NOMO-1 treated with DMSO at 0.1 percent for 48 hours (cell line): Measurements from ENCODE around the gene ASIC5.
"Not testable (repeated sequence)": the region's sequence is repeated elsewhere in the genome, so short reads cannot be mapped to it uniquely, and the experiment has no call there.

Source experiments
- DNase-seq: peaks from one replicate; lab custom pipeline; 2025; ENCODE audit not compliant: unreplicated experiment; lab: John Stamatoyannopoulos, UW

The ASIC5 gene, protein sequence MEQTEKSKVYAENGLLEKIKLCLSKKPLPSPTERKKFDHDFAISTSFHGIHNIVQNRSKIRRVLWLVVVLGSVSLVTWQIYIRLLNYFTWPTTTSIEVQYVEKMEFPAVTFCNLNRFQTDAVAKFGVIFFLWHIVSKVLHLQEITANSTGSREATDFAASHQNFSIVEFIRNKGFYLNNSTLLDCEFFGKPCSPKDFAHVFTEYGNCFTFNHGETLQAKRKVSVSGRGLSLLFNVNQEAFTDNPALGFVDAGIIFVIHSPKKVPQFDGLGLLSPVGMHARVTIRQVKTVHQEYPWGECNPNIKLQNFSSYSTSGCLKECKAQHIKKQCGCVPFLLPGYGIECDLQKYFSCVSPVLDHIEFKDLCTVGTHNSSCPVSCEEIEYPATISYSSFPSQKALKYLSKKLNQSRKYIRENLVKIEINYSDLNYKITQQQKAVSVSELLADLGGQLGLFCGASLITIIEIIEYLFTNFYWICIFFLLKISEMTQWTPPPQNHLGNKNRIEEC

GRCh38 chr4:155866177-155866576 lies at the start of gene ASIC5:
Gene ASIC5, minus strand, starts transcription at chr4:155866277. Its CDS starts 51 bp downstream, at chr4:155866226.
- DNase-seq = no peak

GRCh38 chr4:155914782-155915181 lies 48.7 kb upstream of the ASIC5 start:
- no peak for DNase-seq

DNA sequence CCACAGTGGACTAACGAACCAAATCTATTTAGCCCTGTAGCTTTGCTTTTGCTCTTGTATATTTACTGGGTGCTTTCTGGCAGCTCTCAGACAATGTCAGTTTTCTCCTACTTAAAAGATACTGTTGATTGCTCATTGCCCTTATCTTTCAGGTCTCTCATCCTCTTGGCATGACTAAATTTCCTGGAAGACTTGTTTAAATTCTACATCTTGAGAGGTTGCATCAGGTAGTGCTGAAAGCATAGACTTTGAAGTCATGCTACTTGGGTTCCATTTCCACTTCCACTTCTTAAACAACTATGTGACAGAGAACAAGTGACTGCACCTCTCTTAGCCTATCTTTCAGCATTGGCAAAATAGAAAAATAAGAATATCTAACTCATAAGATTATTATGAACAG lies 45.8 kb upstream of the ASIC5 start:
- DNase-seq = no peak

GRCh38 chr4:155909615-155910226 lies 43.6 kb upstream of the ASIC5 start:
- no peak for DNase-seq

DNA sequence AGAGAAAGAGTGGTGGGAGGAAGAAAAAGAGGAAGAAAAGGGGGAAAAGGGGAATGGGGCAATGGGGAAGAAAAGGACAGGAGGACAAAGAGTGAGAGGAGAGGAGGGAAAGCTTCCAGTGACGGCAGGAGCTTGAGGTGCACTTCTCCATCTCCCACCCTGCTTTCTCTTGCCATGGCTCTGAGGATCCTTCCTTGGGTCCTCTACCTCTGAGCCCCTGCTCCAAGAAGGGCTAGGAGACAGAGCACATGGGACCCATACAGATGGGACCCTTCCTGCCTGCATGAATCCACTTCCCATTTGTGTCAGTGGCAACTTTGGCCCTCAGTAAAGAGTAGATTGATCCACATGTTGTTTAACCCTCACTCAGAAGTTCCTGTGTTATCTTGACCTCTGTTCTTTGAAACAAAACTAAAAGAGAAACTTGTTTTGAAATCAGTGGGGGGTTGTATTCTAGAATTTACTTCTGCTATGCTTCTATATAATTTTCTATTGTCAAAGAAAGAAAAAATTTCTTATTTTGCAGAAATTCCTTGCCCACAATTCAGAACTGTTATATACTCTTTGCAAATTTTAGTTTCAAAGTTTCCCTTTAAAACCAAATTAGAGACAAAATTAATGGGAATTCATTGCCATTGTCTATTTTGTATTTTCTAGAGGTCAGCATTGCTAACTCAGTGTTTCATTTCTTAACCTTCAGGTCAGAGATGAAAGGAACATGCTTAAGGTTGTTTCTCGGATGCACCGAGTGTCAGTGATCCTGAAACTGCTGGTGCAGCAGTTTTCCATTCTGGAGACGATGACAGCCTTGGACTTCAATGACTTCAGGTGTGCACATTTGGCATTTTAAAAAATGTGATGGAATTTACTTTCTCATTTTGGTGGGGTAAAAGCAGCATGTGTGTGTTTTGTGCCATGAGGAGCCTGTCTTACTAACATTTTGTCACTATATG lies 42.4 kb upstream of the ASIC5 start:
- DNase-seq = peak; percentile 11

DNA sequence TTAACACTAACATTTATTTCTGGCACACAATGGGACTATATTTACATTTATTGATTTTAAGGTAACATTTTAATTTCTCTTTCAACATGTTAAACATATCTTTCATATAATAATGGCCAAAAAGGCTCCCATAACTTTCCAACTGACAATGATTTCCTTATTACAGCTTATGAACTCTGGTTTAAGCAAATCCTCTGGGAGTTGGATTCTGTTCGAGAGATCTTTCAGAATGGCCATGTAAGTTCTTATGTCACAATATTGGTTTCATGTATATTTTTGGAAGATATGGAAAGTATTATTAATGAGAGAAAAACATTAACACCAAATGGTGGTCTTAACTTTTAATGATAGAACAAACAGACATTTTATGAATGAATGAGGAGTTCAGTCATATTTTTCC lies 41.5 kb upstream of the ASIC5 start:
- DNase-seq = no peak

- DNase-seq = no peak
These were observed 40.6 kb upstream of the ASIC5 start for GRCh38 chr4:155906554-155907247.

DNA sequence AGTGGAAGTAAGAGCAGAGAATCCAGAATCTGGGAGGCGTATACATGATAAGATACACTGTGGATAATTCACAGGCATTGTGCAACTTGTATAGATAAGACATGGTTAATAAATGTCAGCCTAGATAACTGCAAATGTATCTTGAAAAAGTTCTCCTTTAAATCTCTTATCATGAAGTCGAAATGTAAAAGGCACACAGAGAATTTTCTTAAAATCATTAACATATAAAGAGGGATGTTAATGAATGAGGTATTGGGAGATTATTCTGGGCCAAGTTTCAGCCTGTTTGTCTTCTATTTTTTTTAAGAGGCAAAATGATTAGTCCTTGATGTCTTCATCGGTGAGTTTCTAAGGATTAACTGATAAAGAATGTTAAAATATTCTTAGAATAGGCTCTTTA lies 38.3 kb upstream of the ASIC5 start:
- no peak for DNase-seq

GRCh38 chr4:155903453-155903852 lies 37.4 kb upstream of the ASIC5 start, which contains the start of gene TDO2:
Gene TDO2, plus strand, starts transcription at chr4:155903696. Its CDS starts 63 bp downstream, at chr4:155903759.
- DNase-seq = no peak

- DNase-seq = no peak
These were observed 34.9 kb upstream of the ASIC5 start for GRCh38 chr4:155901013-155901412.

DNA sequence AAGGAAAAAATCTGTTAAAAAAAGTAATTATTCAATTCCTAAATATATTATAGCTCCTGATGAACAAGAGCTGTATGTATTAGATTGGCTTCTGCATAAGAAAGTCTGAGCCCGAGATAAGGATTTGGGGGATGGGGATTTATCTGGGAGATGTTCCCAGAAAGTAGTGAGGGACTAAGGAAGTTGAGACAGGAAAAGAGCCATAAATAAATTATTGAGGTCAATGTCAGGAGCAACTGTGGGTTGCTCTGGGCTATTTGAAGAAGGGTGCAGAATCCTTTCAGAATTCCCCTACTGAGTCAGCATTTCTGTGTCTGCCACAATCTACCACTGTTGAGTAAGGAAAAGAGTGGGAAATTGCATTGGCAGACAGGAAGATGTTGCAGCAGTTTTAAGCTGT lies 34.3 kb upstream of the ASIC5 start:
- DNase-seq = no peak

DNA sequence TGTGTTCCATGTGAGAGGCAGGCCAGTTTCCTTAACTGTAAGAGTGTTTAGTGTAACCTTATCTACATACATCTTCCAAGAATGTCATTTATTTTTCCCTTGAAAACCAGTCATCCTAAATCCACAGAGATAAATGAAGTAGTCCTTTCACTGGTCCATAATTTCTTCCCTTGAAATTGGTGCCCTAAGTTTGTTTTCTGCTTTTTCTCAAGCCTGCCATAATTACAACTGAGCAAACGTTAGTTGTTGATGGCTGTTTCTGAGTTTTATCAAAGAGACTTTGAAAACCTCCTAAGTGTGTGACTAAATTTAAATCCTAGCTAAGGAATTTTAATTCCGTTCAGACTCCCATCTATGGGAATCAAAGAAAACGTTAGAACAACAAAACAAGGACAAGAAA lies 33.8 kb upstream of the ASIC5 start:
- DNase-seq = no peak

GRCh38 chr4:155898371-155898770 lies 32.3 kb upstream of the ASIC5 start:
- DNase-seq = not testable (repeated sequence)

DNA sequence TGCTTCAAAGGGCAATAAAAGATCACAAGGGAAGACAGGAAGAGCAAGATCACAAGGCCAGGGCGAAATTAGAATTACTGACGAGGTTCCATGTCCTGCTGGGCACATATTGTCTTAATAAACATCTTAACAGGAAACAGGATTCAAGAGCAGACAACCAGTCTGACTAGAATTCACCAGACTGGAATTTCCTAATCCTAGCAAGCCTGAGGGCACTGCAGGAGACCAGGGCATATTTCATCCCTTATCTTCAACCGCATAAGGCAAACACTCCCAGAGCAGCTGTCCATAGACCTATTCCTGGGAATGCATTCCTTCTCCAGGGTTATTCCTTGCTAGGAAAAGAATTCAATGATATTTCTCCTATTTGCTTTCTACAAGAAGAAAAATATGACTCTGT lies 25.0 kb upstream of the ASIC5 start:
- no peak for DNase-seq

GRCh38 chr4:155889946-155890345 lies 23.9 kb upstream of the ASIC5 start:
- DNase-seq = no peak

DNA sequence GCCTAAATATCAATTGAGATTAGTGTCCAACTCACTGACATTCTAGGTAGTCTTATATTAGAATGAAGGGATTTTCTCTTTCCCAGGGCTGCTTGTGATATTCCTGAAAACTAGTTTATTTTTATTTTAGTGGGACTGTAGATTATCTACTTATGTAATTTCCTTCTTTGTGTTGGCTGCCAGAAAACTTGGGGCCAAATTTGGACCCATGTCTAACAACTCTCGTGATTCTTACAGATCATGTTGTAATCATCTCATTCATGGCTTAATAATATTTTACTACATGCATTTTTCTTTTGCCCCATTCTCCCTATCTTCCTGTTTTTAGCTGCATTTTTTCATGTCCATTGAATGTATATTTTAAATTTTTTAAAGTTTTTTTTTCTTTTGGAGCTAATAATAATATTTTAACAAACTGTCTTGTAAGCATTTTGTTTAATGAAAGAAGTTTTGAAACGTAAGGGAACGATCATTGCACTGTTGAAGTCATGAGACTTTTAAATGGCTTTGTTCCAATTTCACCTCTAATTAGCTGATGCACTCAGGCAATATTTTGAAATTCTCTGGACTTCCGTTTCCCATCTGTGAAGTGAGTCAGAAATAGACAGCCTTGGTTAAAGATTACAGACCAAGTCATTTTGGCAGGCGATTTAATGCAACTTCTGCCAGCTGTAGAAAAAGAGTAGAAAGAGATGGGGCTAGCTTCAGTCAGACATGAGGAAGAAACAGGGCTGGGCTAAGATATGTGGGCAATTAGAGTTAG lies 23.1 kb upstream of the ASIC5 start:
- DNase-seq = peak; percentile 98

DNA sequence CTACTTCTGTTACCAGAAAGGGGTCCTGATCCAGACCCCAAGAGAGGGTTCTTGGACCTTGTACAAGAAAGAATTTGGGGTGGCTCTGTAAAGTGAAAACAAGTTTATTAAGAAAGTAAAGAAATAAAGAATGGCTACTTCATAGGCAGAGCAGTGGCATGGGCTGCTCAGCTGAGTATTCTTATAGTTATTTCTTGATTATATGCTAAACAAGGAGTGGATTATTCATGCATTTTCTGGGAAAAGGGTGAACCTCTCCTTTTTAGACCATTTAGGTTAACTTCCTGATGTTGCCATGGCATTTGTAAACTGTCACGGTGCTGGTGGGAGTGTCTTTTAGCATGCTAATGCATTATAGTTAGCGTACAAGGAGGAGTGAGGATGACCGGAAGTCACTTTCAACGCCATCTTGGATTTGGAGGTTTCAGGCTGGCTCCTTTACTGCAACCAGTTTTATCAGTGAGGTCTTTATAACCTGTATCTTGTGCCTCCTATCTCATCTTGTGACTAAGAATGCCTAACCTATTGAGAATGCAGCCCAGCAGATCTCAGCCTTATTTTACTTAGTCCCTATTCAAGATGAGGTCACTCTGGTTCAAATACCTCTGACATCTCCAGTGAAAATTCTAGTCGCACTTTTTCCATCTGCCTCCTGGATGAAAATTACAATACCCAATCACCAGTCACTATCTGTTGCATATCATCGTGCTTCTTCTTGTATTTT lies 21.9 kb upstream of the ASIC5 start:
- DNase-seq = no peak

GRCh38 chr4:155887045-155887444 lies 21.0 kb upstream of the ASIC5 start:
- no peak for DNase-seq

DNA sequence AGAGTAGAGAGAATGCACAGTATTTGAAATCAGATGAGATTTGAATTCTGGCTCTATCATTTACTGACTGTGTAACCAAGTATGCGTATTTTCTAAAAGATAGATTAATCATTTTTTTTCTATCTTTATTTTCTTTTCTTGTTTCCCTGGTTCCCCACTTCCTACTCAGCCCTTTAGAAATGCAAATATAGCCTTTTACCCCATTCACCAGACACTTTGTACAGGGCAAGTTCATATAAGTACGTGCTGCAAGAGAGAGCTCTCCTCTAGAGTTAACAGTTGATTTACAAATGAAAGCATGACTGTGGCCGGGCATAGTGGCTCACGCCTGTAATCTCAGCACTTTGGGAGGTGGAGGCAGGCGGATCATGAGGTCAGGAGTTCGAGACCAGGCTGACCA lies 19.6 kb upstream of the ASIC5 start:
- DNase-seq = no peak
